Measurements from ENCODE around the gene PMPCA.

The PMPCA gene

DNA sequence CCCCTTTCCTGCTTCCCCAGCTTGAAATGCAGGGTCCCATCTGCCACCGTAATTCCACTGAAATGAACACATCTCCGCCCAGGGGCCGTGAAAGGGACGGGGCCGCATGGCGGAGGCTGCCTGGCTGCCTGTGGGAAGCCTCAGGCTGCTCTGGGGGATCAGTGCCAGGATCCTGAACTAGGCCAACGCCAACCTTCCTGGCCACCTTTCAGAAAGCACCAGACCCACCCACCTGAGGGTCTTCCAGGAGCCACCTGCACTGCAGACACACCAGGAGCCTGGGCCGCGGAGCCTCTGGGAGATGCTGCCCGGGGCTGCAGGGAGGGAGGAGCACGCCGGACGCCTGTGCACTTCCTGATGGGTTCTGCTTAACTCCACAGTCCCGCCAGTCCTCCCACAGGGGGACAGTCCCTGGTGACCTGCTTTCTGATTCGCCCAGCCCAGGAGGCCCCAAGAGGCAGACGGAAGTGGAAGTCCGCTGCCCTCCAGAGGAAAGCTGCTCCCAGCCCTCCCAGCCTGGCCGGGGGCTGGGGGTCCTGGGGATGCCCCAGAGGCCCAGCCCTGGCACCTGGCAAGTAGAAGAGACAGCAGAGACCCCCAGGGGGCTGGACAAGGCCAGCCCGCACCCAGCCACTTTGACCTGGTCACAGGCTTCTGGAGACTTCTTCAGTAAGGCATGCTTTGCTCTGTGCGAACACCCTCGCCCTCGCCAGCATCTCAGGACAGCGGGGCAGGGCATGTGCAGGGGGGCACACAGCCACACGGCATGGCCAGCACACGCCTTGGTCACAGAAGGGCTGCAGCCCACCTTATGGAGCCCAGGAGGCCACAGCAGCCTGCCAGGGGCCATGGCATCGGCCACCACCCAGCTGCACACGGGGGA is 36.9 kb upstream of the PMPCA start, which contains the start of gene CARD9:
Gene CARD9 (minus strand): TSS at position 370 of the 883 bp plus-strand sequence. CDS start 1,591 bp downstream, outside the sequence.
- no peak for DNase-seq

DNA sequence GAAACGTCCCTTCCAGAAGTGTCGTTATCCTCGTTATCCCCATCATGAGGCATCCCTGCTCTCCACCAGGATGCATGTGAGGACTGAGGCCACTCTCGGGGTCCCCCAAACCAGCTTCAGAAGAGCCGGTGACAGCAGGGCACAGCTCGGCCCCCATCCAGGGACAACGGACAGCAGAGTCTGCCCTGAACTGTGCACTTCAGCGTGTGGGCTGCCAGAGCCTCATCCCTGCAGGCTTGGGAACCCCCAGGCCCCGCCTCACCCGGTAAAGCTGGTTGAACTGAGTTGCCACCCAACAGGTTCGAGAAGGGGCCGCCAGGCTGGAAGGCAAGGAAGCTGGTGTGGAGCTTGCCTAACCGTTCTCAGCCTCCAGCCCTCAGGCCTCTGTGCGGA is 36.3 kb upstream of the PMPCA start:
- no peak for DNase-seq

DNA sequence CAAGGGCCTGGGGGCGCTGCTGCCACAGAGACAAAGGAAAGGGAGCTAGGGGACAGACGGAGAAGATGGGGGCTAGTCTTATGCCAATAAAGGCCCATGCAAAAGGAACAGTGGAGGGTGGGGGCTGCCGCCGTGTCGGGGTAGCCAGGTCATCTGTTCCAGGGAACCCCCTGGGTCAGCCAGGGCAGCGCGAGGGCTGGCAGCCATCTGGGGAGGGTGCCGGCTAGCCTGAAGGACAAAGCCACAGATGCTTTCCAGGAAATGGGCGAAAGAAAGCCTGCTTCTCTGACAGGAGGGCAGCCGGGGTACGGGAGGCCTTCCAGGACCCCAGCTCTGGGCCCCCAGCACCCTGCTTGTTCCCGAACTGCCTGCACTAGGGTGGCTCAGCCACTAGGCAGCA is 35.4 kb upstream of the PMPCA start:
- no peak for DNase-seq

DNA sequence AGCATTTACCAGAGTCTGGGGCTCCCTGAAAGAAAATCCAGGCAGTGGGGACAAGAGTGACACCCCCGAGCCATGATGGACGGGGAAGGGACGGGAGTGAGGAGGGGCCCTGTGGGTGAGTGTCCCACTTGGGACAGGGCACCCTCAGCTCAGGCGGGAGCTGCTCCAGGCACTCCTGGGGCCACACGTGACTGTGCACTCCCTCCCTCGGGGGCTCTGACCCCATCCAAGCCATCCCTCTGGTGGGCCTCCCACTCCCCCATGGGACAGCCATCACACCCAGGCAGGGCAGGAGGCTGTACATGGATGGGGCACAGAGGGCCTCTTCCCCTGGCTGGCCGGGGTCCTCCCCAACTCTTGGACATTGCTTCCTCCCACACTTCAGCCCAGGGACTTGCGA is 34.0 kb upstream of the PMPCA start:
- DNase-seq = no peak

DNA sequence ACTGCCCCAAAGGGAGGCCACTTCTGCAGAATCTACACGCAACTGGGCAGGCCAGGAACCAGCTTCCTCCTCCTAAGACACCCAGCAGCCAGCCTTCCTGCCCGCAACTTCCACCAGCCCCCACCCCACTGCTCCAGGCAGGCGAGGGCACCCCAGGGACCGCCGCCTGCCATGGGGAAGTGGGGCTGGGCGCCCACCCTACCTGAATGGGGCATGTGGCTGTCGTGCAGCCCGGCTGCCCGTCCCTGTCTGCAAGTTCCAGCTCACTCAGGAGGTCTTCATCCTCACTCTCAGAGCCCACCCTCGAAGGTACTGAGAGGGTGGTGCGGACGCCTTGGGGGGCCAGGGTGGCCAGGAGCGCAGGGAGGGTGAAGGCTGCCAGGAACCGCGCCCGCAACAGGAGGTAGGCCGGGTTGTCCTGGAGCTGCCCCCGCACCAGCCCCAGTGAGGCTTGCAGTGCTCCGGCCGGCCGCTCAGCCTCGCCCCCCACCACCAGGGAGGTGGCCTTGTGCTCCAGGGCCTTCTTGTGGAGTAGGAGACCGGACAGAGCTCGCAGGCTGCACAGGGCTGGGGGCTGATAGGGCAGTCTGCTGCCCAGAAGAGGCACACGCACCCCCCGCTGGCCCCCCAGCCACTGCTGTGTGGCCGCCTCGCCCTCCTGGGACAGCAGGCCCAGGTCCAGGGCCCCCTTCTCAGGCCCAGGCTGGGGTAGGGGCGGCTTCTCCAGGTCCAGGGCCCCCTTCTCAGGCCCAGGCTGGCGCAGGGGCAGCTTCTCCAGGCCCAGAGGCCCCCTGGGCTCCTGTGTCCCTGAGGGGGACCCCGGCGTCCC is 32.9 kb upstream of the PMPCA start:
- no peak for DNase-seq

DNA sequence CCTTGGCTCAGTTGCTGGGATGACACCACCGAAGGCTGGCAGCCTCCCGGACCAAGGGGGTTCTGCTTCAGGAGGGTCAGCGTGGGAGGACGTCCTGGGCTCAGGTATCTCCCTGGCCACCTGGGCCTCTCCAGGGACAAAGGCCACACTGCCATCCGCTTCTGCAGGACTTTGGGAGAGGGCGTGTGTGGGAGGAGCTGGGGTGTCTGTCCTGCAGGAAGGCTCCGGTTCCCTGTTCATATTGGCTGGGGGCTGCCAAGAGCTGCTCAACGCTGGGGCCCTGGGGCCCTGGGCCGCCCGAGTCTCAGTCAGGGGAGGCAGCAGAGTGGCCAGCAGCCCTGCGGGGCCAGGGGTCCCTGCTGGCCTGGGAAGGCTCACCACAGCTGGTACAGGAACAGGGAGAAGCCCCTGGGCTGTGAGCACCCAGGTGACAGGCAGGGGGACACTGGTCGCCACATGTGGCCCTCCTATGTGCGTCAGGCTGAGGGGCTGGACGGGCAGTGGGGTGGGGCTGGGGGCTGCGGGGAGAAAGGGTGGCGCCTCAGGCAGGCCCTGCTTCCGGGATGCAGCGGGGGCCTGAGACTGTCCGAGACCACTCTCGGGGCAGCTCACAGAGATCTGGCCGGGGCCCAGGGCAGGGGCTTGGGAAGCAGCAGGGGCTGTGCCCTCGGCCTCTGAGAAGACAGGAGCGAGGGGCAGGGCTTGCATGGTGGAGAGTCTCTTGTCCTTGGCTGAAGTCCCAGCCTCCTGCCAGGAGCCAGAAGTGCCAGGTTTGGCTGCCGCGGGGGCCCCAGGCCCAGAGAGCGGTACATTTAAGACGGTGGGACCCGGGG is 32.1 kb upstream of the PMPCA start:
- no peak for DNase-seq

DNA sequence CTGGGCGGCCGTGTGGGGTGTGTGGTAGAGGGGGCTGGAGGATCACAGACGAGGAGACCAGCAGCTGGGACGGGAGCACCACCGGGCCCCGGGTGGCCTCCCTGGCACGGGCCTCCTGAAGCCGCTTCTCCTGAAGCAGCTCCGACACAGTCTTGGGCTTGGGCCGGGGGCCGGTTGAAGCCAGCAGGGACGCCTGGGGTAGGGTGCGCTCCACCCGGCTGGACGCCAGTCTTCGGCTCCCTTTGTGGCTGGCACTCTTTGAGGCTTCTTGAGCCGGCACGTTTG is 31.5 kb upstream of the PMPCA start:
- no peak for DNase-seq

DNA sequence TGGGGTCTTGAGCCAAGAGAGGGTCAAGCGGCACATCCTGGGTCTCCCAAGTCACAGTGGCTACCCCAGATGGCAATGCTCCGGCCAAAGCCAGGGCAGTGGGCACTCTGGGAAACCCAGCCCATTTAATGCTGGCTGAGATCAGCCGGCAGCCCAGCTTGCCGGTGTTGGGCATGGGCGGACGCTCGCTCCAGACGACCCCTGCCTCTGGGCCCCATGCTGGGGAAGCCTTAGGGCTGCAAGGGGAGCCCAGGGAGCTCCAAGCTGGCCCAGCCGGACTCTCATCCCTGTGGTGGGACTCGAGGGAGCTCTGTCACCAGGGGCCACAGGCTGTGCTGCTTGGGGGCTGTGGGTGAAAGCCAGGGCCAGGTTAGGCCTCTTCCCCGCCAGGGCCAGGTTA is 31.1 kb upstream of the PMPCA start:
- DNase-seq = no peak

DNA sequence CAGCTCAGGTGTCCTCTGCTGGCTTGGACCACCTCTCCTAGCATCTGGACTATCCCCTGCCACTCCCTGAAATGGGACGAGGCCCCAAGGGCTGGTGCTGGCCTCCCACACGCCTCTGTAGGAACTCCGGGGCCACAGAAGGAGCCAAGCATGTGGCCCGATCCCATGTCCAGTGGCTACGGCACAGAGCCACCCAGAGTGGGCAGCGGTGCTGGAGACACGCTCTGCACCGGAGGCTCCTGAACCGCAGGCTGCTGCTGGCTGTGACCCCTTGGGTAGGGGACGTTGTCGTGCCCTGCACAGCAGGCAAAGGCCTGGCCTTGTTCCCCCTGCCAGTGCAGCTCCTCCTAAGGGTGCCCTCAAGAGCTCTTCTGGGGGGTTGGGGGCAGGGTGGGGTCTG is 30.6 kb upstream of the PMPCA start:
- no peak for DNase-seq

DNA sequence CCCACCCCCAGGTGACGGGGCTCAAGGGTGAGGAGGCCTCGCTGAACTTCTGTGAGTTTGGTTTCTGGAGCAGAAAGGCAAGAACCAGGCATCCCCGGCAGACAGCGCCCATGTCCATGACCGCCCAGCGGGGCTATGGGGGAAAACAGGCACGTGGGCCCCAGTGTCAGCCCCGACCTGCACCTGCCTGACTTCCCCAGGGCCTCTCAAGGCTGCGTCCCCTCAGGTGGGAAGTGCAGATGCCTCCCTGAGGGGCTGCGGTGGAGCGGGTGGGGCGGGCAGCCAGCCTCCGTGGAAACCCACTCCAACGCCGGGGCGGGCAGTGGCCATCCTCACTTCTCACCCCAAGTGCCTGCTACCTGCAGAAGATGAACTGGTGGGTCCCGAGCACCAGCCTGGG is 30.1 kb upstream of the PMPCA start:
- DNase-seq = no peak

DNA sequence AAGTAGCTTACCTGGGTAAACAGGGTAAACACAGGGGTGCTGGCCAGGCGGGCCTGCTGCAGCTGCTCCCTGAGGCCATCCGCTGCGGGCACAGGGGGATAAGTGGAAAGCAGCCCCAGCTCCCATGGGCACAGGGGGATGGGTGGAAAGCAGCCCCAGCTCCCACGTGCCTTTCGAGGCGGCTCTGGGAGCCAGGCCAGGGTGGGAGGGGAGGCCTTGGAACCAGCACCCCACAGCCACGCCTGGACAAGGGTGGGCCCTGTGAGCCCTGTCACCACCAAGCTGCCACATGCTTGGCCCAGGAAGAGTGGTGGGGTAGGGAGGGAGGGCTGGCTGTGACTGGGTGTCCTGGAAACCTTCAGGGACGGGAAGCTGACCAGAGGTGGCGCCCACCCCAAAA is 29.1 kb upstream of the PMPCA start:
- no peak for DNase-seq

DNA sequence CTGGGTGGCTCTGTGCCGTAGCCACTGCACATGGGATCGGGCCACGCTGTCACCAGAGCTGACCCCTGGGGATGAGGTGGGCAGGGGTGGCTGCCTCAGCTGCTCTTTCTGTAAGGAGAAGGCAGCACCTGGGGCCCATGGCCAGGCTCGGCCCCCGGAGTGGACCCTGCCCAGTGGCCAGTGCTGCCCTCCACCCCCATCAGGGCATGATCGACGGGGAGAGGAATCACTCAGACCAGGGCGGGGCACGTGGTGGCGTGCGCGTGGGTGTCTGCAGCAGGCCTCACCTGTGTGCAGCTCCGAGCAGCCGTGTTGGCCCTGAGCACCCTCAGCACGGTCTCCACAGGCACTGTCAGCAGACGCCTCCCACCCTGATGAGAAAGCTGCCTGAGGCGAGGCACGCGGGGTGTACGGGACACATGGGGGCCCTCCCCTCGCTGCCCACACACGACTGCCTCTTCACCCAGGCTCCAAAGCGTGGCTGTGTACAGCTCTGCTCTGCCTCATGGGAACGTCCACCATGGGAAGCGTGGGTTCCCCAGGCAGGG is 28.4 kb upstream of the PMPCA start:
- DNase-seq = no peak

DNA sequence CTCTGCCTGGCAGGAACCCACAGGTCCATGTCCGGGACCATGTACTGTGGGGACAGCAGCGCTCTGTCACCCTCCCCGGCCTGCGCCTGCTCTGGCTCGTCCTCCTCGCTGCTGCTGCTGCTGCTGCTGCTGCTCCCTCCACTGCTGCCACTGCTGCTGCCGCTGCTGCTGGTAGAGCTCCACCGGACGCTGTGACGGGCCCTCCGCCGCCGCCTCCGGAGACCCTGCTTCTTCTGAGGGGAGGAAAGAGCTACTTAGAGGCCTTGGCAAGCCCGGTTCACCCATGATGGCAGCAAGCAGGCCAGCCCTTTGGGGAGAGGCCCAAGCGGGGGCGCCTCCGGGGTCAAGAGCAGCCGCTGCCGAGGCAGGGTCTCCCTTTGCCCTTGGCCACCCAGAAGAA is 27.0 kb upstream of the PMPCA start:
- DNase-seq = no peak

DNA sequence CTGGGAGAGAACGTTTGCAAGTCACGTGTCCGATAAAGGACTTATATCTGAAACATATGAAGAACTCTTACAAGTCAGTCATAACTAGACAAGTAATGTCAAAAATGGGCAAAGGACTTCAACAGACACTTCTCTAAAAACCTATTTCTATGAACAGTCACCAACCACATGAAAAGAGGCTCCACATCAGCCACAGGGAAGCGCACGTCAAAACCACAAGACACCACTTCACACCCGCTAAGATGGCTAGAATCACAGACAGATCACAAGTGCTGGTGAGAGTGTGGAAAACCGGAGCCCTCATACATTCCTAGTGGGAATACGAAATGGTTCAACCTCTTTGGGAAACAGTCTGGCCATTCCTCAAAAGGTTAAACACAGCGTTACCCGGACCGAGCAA is 25.4 kb upstream of the PMPCA start:
- DNase-seq = no peak

DNA sequence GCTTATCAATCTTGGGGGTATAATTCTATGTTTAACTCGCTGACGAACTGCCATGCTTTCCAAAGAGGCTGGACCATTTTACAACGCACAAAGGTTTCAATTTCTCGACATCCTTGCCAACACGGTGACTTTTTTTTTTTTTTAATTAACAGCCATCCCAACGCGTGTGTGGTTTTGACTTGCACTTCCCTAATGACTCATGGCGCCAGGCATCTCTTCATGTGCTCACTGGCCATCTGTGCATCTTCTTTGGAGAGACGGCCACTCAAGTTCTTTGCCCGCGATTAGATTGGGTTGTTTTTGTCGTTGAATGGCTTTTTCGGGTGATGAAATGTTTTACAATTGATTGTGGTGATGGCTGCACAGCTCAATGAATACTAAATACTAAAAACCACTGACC is 24.4 kb upstream of the PMPCA start:
- no peak for DNase-seq

DNA sequence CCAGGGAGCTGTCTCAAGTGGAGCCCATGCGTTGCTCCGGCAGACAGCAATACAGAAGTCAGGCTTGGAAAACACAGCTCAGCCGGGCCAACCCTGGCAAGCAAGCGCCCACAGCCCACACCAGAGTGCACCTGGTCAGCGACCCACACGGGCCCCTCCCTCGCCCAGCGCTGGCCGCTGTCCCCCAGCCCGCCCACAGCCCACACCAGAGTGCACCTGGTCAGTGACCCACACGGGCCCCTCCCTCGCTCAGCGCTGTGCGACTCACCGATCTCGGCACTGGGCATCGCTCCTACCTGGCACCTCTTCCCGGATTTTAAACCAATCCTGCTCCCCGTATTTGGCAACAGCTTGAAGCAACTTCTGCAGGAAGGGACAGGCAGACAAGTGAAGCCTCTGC is 23.2 kb upstream of the PMPCA start:
- DNase-seq = no peak

DNA sequence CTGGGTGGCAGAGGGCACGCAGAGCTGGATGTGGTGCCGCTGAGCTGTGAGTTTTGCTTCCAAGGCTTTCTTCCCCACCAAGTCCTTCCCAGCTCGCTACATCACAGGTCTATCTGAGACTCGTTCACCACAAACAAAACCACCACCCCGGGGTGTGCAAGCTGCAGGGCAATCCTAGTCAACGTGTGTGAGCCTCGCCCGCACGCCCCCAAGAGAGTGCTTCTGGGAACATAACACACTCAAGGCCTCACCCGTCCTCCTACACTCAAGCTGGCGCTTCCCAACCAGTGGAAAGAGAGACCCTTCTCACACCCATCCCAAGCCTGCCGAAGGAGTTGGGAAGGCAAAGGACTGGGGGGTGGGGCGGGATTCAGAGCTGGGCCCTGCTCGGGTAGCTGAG is 21.1 kb upstream of the PMPCA start:
- DNase-seq = no peak

DNA sequence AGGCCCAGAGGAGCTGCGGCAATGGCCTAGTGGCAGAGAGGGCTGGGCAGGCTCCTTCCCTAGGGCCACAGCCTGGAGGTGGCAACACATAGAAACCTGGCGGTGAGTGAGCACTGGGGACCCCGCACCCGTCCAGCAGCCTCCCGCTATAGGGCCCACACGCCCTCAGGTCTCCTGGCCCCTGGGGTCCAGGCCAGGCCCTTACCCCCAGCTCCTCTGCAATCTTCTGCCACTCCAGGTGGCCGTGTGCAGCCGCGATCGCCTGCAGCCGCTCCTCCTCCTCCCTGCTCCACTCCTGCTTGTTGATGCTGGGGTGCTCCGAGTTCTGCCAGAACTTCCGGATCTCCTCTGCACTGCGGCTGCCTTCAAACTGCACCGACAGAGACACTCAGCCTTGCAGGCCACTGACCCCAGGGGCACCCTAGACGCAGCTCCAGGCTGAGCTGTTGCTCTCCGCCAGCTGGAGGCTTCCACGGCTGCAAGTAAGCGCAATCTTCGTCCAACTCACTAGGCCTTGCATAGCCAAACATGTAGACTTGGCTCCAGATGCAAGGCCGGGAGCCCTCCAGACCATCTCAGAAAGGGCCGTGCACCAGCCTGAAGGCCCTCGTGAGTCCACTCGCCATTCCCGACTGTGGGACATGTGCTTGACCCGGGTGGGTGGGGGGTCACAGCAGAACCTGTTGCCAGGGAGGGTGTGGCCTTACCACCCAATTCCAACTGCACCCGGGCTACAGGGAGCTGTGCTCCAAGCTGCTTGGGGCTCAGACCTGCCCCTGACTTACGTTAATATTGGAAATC is 18.5 kb upstream of the PMPCA start:
- DNase-seq = no peak

DNA sequence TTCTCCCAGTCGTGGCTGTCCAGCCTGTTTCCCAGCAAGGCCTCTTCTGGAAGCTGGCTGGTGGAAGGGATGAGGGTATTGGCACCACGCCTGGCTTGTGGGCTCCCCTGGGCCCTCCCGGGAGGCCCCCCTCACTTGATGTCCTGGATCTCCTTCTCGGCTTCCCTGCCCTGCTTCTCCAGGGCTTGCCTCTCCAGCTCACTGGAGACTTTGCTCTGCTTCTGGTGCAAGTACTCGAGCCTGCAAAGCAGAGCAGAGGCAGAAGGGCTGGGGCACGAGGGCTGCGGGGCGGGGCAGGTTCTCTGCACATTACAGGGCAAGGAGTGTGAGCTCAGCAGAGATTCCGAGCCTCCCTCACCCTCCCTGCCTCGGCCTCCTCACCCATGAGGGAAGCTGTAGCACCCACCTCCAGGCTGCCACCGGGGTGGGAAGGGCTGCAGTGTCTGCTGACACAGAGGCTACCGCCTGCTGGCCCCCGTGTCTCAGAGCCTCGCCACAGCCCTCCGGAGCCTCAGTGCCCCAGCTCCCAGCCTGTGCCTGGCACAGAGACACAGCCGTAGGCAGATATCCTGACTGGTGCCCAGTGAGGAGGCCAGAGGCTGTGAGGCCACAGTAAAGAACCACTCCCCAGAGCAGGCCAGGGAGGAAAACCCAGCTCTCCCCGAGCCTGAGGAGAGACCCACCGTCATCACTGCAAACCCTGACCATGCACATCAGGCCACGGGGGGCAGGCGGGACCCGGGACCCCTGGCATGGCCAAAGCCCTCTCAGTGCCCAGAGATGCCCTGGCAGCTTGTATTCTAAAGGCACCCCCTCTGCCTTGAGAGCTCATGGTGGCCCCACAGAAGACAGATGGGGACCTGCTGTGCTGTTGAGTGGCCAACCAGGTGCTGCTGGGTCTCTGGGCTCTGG is 17.7 kb upstream of the PMPCA start:
- no peak for DNase-seq

DNA sequence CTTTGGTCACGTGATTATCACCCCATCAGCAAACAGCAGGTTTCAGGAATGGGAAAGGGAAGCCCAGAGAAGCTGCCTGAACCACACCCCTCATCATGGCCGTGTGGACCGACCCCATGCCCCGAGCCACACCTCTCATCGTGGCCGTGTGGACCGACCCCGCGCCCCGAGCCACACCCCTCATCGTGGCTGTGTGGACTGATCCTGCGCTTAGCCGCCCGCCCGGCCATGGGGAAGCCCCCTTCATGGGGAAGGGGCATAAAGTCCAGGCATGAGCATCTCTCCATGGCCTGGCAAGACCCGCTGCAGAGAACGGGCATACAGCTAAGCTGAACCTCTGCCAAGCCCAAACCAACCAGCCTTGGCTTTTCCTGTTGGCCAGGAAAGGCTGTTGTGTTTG is 16.9 kb upstream of the PMPCA start:
- DNase-seq = no peak

DNA sequence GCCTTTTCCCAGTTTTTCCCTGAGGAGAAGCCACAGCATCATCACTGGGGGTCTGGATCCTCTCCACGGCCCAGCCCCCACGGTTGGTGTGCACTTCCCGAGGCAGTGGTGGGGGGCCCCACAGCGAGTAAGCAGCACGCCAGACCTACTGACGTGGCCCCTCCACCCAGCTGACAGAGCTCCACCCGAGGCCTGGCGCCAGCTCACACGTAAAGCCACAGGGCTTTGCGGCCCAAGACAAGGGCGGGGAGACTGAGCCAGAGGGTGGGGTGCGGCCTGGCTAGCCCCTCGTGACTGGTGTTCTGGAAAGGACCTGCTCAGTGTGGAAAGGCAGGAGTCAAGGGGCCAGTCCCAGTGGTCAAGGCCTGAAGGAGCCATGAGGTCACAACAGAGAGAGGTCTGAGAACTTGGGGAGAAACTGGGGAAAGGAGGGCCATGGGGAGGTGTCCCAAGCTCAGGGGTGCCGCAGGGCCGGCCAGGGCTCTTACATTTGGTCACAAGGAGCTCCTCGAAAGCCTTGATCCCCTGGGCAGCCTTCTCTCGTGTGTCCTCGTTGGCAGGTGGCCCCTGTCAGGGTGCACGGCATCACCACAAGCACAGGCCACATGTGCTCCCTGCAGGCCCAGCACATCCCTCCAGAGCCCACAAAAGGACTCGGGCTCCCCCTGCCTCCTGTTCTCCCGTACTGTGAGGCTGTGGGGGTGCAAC is 16.0 kb upstream of the PMPCA start:
- no peak for DNase-seq
